ENCODE measurements around the gene SLC6A8.

Gene SLC6A8

GRCh38 chrX:153685156-153685536 lies 2.6 kb upstream of the SLC6A8 start:
- H3K9ac ChIP-seq (ENCODE audit: low read depth, low read length), result no peak overlapping the region
- no peak overlapping the region for H3K27ac ChIP-seq (ENCODE audit: low read length)
- ATAC-seq (ENCODE audit: insufficient read depth, low read depth) (no peak), DNase-seq (no peak)
- H3K27me3 ChIP-seq (ENCODE audit: insufficient read depth, low read length, poor library complexity), result no peaks in the 10 kb centered on the region
- no peak overlapping the region for H3K4me3 ChIP-seq (ENCODE audit: low read depth in 1 of 2, low read length in 2 of 2)
- TF ChIP-seq CTCF (IDR thresholded peaks at IDR 0.05; ENCODE audit: borderline replicate concordance, extremely low read depth, low read length, poor library complexity, severe bottlenecking) (no peak), EZH2 (IDR thresholded peaks at IDR 0.05; ENCODE audit: borderline replicate concordance, low read depth, low read length, severe bottlenecking) (no peak)
- no peaks in the 10 kb centered on the region for H4K20me1 ChIP-seq (ENCODE audit: insufficient read depth, low read length)
- no peak overlapping the region for H2AFZ ChIP-seq (ENCODE audit: low read depth, low read length)
- no peaks in the 10 kb centered on the region for H3K36me3 ChIP-seq (ENCODE audit: insufficient read depth, low read length)
- no peak overlapping the region for H3K4me2 ChIP-seq (ENCODE audit: insufficient read depth, low read length)
- no peaks in the 10 kb centered on the region for H3K79me2 ChIP-seq (ENCODE audit: insufficient read depth, low read length)
- H3K9me3 ChIP-seq (ENCODE audit: insufficient read depth, low read length, severe bottlenecking), result no peaks in the 10 kb centered on the region
- peaks cover 6% of the 10 kb centered on the region for H3K4me1 ChIP-seq (ENCODE audit: insufficient read depth, low read length)

- no peak for ATAC-seq (ENCODE audit: insufficient read depth, low read depth)
- no peak overlapping the region for H3K4me3 ChIP-seq (ENCODE audit: low read depth in 1 of 2, low read length in 2 of 2)
- no peaks in the 10 kb centered on the region for H3K9me3 ChIP-seq (ENCODE audit: insufficient read depth, low read length, severe bottlenecking)
- H4K20me1 ChIP-seq (ENCODE audit: insufficient read depth, low read length), result no peaks in the 10 kb centered on the region
- H3K4me2 ChIP-seq (ENCODE audit: insufficient read depth, low read length), result no peak overlapping the region
- H2AFZ ChIP-seq (ENCODE audit: low read depth, low read length), result no peak overlapping the region
- no peaks in the 10 kb centered on the region for H3K79me2 ChIP-seq (ENCODE audit: insufficient read depth, low read length)
- no peak for DNase-seq
- H3K4me1 ChIP-seq (ENCODE audit: insufficient read depth, low read length), result peaks cover 6% of the 10 kb centered on the region
- no peak overlapping the region for H3K9ac ChIP-seq (ENCODE audit: low read depth, low read length)
- H3K27ac ChIP-seq (ENCODE audit: low read length), result no peak overlapping the region
- H3K27me3 ChIP-seq (ENCODE audit: insufficient read depth, low read length, poor library complexity), result no peaks in the 10 kb centered on the region
- no peak for TF ChIP-seq CTCF (IDR thresholded peaks at IDR 0.05; ENCODE audit: borderline replicate concordance, extremely low read depth, low read length, poor library complexity, severe bottlenecking)
- no peak for TF ChIP-seq EZH2 (IDR thresholded peaks at IDR 0.05; ENCODE audit: borderline replicate concordance, low read depth, low read length, severe bottlenecking)
- no peaks in the 10 kb centered on the region for H3K36me3 ChIP-seq (ENCODE audit: insufficient read depth, low read length)
These were observed 1.7 kb upstream of the SLC6A8 start for GRCh38 chrX:153685751-153686696.

DNA sequence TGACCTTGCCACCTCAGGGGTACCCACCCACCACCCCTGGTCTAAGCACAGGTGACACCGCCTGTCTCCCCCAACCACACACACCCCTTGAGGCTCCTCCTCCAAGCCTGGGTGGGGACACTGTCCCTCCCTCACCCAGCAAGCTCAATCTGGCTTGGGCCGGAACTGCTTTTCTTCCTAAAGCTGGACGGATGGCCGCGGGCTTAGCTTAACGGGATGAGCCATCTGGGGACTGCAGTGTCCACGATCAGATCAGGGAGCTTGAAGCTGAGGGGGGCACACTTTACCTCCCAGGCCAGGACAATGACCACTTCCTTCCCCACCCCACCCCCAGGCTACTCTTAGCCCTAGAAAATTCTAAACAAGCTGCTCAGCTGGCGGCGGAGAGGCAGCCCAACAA lies 1.0 kb upstream of the SLC6A8 start:
- no peak for DNase-seq
- Histone ChIP-seq H3K27ac (ENCODE audit: low read length) (no peak overlapping the region), H3K27me3 (ENCODE audit: insufficient read depth, low read length, poor library complexity) (no peaks in the 10 kb centered on the region), H2AFZ (ENCODE audit: low read depth, low read length) (no peak overlapping the region), H3K36me3 (ENCODE audit: insufficient read depth, low read length) (no peaks in the 10 kb centered on the region), H3K4me1 (ENCODE audit: insufficient read depth, low read length) (peaks cover 6% of the 10 kb centered on the region), H3K4me2 (ENCODE audit: insufficient read depth, low read length) (no peak overlapping the region), H3K9me3 (ENCODE audit: insufficient read depth, low read length, severe bottlenecking) (no peaks in the 10 kb centered on the region), H3K9ac (ENCODE audit: low read depth, low read length) (no peak overlapping the region), H4K20me1 (ENCODE audit: insufficient read depth, low read length) (no peaks in the 10 kb centered on the region), H3K4me3 (ENCODE audit: low read depth in 1 of 2, low read length in 2 of 2) (no peak overlapping the region), H3K79me2 (ENCODE audit: insufficient read depth, low read length) (no peaks in the 10 kb centered on the region)
- TF ChIP-seq CTCF (IDR thresholded peaks at IDR 0.05; ENCODE audit: borderline replicate concordance, extremely low read depth, low read length, poor library complexity, severe bottlenecking), result no peak
- TF ChIP-seq EZH2 (IDR thresholded peaks at IDR 0.05; ENCODE audit: borderline replicate concordance, low read depth, low read length, severe bottlenecking), result no peak
- no peak for ATAC-seq (ENCODE audit: insufficient read depth, low read depth)

Measured in DND-41 (cell line).